GM18502 (cell line): ENCODE data around the gene ANKRD44.

Experiments
- ATAC-seq: cut with Tn5 transposase; IDR thresholded peaks from one replicate; pipeline ENCODE4 v1.9.1; 2021; ENCODE audit warnings: mild to moderate bottlenecking; ENCODE audit not compliant: unreplicated experiment, poor library complexity

The ANKRD44 gene

DNA sequence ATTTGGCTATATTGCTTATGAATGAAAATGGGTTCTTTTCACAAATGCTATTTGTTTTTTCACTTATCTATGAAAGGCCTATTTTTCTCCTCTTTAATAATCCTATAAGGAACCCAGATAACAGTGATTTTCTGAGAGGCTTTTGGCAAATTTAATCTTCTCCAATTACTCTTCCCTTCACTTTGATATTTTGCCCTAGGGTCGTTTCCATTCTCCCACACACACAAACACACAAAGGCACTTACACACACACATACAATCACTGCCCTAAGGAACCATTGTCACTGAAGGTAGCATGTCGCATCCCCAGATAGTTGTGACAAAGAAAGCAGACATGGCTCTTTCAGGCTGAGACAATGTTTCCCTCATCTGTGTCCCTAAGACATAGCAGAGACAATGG is 213.9 kb downstream of the ANKRD44 start:
- no peak for ATAC-seq

DNA sequence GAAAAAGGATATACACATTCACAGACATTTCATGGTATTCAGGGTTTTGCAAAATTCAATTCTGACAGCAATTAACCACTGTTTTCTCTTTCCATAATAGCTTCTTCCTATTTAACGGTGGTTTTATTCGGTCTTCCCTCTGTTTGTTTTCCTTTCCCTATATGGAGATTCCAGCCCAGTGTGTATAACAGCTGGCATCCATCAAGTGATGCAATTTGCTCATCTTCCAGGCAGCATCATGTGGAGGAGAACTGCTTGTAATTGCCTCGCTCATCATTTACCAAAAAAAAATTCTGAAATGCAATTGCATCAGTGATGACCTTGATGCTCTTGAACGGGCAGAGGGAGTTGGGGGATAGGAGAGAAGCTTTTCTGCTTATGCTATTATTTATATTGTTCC is 218.1 kb downstream of the ANKRD44 start:
- no peak for ATAC-seq

DNA sequence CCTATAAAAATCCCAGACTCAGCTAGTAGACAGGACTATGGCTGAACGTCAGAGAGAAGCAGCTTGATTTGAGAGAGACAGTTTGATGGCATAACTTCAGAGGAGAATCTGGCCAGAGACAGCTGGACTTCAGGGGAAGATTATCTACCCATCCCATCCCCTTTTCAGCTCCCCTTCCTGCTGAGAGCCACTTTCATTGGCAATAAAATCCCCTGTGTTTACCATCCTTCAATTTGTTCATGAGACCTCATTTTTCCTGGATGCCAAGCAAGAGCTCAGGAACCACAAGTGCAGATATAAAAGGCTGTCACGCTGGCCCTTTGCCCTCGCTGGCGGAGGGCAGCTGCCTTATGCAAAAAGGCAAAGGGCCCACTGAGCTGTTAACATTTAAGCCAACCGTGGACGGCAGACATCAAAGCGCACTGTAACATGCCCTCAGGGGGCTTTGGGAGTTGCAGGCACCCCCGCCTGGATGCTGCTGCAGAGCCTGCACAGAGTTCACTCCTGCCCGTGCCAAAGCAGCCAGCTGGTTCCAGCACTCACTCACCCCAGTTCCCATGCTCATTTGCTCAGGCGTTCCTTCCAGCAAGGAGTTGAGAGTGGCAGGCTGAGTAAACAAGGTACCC is 219.7 kb downstream of the ANKRD44 start:
- no peak for ATAC-seq

DNA sequence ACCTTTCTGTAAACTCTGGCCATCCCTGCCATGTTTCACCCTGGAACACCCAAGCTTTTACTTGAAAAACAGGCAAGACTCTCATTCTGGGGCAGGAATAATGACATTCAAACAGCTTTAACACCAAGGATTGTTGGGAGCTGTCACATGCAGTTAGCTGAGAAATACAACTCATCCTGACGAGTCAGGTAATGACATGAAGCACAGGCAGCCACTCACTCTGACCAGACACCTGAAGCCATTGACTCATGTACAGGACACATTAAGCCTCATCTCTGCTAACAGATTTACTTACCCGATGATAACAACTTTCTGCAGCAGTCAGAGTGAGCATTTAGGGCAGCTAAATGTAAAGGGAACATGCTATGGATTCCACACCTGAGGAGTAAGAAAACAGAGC is 220.9 kb downstream of the ANKRD44 start:
- ATAC-seq = no peak

DNA sequence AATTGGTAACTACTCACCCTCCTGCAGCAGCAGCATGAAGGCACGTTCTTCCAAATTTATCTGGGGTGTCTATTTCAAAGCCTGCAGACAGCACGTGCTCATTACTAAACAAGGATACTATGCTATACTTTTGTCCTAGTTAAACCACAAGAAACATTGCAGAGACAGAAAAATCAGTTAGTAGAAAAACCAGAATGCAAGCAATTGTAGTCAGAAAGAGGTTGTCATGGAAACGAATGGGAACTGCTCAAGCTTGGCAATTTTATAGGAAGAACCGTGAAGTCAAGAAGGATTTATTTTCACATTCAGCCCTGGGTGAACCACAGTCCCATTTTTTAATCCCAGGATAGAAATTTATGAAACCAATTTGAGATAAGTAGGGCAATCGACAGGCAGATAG is 221.9 kb downstream of the ANKRD44 start:
- no peak for ATAC-seq

DNA sequence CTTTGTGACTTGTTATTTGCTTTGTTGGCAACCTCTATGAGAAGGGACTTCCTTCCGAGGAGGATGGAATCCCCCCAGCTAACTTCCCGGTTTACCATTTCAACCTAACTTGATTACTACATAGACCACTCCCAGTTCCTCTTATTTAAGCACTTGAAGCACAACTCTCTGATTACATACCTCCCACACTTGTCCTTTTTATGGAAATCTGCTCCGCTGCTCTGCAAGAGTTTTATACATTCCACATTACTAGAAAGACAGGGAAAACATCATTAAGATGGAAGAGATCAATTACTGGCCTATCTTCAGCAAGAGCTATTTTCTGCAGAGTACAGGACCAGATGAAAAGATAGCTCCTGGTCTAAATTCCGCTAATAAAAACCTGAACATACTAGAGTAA is 224.1 kb downstream of the ANKRD44 start:
- ATAC-seq = peak; percentile 79

DNA sequence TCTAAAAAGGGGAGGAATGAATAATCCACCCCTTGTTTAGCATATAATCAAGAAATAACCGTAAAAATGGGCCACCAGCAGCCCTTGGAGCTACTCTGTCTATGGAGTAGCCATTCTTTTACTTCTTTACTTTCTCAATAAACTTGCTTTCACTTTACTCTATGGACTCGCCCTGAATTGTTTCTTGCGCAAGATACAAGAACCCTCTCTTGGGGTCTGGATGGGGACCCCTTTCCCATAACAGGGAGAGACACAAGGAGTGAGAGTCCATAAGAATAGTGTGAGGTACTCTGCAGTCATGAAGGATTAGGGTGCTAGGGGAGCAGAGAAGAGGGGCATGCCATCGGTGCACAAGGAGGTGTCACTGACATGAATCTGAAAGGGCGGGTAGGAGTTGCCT is 224.9 kb downstream of the ANKRD44 start:
- ATAC-seq = no peak

DNA sequence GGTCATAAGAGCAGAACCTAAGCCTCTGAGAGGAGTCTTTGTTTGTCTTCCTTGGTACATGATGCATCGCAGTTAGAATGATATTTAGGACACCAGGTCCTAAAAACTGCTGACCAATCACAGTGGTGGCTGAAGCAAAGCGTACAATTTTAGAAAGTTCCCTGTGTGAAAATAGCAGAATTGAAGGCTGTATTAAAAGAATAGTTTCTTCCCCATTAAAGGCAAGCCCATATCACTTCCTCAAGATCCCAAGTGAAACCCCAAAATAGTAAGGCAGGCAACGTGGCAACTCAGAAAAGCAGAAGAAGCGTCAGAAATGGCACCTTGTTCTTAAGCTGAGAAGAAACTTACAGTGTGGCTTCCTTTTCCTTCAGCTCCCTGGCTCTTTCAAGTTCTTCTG is 229.3 kb downstream of the ANKRD44 start:
- no peak for ATAC-seq

DNA sequence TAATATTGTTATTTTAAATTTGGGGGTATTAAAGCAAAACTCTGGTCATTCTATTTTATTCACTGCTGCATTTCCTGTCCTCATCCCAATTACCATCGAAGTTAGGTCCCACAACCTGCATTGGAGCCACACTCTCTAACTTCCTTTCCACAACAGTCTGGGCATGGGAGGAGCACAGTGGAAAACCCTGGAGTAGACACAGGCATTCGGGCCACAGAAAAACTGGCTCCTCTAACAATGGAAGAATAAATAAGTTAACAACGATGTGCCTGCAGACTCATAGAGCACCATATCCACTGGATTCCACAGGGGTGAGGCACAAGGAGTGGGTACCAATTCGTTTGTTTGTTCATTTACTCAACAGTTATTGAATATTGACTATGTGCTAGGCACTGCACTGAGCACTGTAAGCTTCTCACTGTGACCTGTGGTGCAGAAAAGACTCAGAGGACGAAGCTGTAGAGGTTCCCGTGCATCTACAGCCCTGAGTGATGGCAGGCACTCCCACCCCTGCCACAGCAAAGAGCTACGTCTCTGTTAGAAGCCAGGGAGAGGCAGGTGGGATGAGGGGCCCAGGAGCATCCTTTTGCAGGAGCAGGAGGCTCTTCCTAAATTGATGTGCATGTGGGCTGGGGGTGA is 229.9 kb downstream of the ANKRD44 start:
- ATAC-seq = no peak

DNA sequence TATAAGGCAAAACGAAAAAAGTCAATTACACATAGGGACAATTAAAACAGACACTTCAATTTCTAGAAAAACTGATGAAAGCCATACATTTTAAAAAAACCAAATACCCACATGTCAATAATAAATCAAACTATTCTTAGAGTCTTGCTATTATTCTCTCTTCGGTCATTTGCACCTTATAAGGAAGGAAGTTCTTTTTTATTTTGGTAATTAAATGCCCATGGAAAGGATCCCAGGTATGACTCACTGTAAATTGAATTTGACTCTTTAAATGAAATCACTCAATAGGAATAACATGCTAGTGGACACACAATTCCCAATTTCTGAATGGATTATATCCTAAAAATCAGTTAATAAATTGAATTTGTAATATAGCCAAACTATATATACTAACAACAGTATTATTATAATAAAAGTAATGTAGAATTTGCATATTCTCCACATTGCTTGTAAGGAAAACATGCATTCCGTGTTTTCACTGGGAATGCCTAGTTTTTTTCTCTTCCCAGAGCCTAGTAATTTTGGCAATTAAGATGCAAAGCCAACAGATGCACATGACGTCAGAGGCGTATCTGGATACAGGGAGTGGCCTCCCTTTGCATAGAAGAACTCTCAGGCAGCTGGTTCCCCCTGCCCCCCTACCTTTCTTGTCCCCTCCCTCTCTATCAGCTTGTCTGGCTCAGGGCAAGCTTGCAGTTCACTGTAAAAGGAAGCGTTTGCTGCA is 230.6 kb downstream of the ANKRD44 start:
- ATAC-seq = no peak

DNA sequence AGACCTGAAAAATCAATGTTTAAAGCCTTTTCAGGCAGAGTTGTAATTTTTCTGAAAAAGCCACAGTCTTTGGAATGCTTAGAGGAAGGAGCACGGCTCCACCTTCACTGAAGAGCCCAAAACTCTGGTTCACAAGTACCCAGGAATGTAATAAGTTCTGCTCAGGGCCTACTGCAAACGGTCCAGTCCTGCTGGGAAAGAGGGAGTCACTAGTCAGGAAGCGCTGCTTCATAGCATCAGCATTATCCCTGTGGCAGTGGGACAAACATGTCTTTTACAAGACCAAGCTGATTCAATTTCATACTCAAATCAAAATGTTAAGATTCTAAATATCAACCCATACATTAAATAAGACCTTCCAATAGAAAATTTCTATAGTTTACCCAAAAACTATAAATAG is 231.2 kb downstream of the ANKRD44 start:
- no peak for ATAC-seq

DNA sequence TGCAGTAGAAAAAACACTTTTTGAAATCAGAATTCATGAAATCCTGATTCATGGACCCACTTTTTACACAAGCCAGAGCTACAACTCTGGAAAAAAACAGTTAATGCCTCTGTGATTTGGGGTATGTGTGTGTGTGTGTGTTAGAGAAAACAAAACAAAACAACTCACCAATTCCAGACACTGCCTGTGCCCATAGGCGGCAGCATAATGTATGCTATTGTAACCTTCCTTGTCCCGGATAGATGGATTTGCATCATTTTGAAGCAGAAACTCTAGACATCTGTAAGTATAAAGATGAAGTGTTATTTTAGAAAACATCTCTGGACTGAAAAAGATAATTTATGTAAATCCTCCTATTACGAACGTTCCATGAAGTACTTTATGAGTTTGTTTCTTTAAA is 232.0 kb downstream of the ANKRD44 start:
- no peak for ATAC-seq

DNA sequence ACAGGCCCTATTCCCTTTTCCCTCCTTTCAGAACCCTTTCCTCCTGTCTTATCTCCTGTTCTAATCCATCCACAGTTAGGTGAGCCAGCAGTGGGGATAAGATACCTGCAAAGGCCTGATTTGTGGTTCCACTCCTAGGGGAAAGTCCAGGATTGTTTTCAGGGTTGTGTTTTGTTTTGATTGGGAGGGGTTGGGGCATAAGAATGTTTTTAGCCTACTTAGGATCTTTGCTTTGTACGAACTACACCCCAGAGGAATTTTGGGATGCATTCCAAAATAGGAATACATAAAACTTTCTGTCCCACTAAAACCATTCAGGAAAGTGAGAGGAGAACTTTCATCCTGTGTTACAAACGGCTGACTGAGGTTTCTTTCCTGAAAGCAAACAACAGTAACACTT is 233.2 kb downstream of the ANKRD44 start:
- ATAC-seq = no peak

DNA sequence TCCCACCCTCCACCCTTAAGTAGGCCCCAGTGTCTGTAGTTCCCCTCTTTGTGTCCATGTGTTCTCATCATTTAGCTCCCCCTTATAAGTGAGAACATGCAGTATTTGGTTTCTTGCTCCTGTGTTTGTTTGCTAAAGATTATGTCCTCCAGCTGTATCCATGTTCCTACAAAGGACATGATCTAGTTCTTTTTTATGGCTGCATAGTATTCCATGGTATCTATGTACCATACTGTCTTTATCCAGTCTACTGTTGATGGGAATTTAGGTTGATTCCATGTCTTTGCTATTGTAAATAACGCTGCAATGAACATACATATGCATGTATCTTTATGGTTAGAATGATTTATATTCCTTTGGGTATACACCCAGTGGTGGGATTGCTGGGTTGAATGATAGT is 233.9 kb downstream of the ANKRD44 start:
- no peak for ATAC-seq

DNA sequence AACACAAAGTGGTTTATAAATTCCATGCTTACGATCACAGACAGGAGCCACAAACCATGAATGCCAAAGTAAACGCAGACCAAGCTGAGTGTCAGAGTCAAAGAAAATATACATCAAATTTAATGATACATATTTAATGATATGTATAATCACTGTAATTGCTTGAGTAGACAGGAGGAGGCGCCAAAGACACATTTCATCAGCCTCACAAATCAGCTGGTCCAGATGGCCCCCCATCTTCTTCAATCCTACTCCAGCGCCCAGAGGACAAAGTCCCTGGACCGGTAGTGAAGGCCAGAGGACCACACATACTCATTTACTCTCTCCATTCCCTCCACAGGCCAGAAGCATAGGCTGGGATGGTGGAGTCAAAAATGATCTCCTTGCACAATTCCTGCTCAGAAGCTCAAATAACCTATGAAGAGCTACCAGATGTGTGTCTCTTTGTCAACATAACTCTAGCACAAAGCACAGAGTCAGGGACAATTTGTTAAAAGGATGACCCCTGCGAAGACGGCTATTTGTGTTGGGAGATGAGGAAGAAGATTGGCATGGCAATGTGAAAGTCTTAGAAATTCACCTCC is 234.7 kb downstream of the ANKRD44 start:
- no peak for ATAC-seq

DNA sequence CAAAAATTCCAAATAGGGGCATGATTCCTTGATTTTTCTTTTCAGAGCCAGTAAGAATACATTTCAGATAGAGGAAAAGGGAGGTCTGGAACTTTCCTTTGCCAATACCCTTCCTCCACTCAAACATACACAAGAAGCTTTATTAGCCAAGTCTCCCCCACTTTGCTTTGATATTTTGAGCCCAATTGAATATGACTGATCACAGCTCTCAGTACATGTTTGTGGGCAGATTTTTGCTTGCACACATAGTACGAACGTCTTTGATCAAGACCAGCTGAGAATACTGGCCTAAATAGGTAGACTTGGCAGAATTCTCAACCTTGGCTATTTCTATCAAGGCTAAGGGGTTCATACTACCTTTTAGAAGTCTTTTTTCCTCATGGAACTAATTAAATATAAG is 235.3 kb downstream of the ANKRD44 start:
- ATAC-seq = no peak

DNA sequence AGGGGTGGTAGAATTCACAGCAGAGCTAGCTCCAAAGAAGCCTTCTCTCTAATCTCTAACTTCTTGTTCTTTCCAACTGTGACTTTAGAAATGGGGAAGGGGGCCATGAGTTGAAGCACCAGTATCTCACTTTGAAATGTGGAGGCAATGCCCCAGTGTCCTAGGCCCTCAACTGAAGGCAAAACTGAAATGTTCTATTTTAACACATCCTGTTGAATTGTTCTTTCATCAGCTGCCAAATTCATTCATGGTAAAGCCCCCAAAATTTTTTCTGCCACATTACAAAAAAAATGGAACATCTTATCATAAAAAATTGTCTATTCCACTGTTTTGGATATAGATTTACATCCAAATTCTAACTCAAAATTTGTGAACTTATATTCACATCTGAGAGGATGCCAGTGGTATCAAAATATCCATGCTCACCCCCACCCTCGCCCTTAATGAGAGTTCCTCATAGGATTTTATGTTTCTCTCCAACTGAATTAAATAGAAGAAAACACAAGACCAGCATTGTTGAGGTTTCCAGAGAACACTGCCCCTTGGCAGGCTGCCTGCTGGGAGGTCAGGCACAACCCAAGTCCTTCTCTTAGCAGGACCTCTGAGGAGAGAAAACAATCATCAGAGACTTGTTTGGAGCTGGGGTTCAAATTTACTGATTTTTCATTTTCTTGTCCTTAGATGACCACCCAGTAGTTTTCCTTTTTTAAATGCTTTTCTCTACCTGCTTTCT is 236.7 kb downstream of the ANKRD44 start:
- ATAC-seq = no peak

DNA sequence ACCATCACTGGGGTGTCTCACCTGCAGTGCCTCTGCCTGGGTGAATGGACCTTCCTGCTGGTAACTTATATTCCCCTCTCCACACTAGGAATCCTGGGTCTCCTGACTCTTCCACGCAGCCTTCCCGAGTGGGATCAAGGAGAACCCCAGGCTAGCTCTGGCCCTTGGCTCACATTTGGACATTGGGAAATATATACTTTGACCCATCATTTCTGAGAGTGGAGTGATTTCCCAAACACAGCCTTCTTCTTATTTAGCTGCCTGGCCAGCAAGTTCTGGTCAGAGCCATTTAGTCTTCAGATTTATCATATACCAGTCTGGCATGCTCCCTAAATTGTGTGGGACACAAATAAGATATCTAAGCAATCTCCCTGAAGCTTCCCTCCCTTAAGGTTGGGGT is 237.3 kb downstream of the ANKRD44 start:
- no peak for ATAC-seq

DNA sequence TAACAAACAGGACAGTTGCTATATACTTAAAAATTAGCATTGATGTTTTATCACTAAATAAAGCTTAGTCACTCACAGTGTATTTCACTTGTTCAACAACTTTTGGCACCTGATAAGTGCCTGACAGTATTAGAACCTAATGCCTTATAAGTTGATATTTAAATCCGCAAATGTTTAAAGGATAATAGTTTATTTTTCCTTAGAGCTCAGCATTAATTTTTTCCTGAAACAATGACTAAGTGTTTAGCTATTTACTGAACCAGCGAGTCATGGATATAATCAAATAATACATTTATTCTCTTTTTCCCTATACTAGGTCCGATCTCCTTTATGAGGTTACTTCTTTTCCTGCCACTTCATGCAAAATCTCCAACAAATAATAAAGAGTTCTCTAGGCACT is 238.0 kb downstream of the ANKRD44 start:
- no peak for ATAC-seq

DNA sequence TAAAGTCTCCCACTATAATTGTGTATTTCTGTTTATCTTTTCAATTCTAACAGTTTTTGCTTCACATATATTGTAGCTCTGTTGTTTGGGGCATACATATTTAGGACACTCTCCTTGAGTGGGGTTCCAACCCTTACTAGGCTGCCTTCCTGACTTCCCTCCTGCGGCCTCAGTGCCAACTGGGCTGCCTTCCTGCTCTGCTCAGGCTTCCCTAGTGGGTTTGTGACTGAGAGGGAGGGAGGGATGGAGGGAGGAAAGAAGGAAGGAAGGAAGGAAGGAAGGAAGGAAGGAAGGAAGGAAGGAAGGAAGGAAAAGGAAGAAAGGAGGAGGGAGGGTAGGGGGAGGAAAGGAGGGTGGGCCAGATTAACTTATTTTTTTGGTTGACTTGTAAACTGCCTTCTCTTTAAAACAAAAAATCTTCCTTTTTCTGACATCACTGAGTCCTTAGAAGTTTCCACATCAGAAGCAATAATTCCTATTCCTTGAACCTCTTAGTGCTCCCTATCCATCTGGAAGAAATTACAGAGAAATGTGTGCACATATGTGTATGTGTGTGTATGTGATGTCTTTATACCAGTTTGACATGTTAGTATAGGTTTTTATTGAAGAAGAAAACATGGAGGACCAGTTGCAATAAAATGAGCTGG is 238.7 kb downstream of the ANKRD44 start:
- no peak for ATAC-seq
